Rectal smooth muscle tissue (tissue), 1 donor: ENCODE data around the gene PPP3CA.

Source experiments
- H3K27ac ChIP-seq: one replicate; pipeline ENCODE4 v1.7.0; 2013; ENCODE audit warnings: low read depth, low read length, inconsistent platforms
- H3K27me3 ChIP-seq: one replicate; pipeline ENCODE4 v1.7.0; 2013; ENCODE audit warnings: low read length; ENCODE audit not compliant: control insufficient read depth, insufficient read depth
- H3K36me3 ChIP-seq: one replicate; pipeline ENCODE4 v1.7.0; 2013; ENCODE audit warnings: low read length; ENCODE audit not compliant: control insufficient read depth, insufficient read depth
- H3K4me1 ChIP-seq: one replicate; pipeline ENCODE4 v1.7.0; 2013; ENCODE audit warnings: low read length; ENCODE audit not compliant: control insufficient read depth, insufficient read depth
- H3K4me3 ChIP-seq: one replicate; pipeline ENCODE4 v1.7.0; 2013; ENCODE audit warnings: low read length
- H3K9ac ChIP-seq: one replicate; pipeline ENCODE4 v1.7.0; 2013; ENCODE audit warnings: low read length

The PPP3CA gene

GRCh38 chr4:101294597-101294996 is 52.7 kb downstream of the PPP3CA start:
- Histone ChIP-seq H3K36me3 (no peaks in the 10 kb centered on the region), H3K4me1 (no peaks in the 10 kb centered on the region), H3K9ac (no peak overlapping the region), H3K4me3 (no peak overlapping the region), H3K27me3 (no peaks in the 10 kb centered on the region), H3K27ac (no peak overlapping the region)

- H3K27me3 ChIP-seq = no peaks in the 10 kb centered on the region
- peaks cover 1% of the 10 kb centered on the region for H3K4me1 ChIP-seq
- no peak overlapping the region for H3K4me3 ChIP-seq
- H3K36me3 ChIP-seq = no peaks in the 10 kb centered on the region
- no peak overlapping the region for H3K27ac ChIP-seq
- no peak overlapping the region for H3K9ac ChIP-seq
Measured at GRCh38 chr4:101292901-101293300, 54.4 kb downstream of the PPP3CA start.

- H3K4me1 ChIP-seq = peaks cover 3% of the 10 kb centered on the region
- no peak overlapping the region for H3K9ac ChIP-seq
- no peaks in the 10 kb centered on the region for H3K36me3 ChIP-seq
- no peak overlapping the region for H3K27ac ChIP-seq
- no peaks in the 10 kb centered on the region for H3K27me3 ChIP-seq
- H3K4me3 ChIP-seq = no peak overlapping the region
Measured at GRCh38 chr4:101292214-101292613, 55.1 kb downstream of the PPP3CA start.

GRCh38 chr4:101291198-101291597 is 56.1 kb downstream of the PPP3CA start:
- Histone ChIP-seq H3K36me3 (no peaks in the 10 kb centered on the region), H3K27me3 (no peaks in the 10 kb centered on the region), H3K4me3 (no peak overlapping the region), H3K27ac (no peak overlapping the region), H3K4me1 (peaks cover 3% of the 10 kb centered on the region), H3K9ac (no peak overlapping the region)

GRCh38 chr4:101290654-101291053 is 56.7 kb downstream of the PPP3CA start:
- Histone ChIP-seq H3K4me1 (peaks cover 3% of the 10 kb centered on the region), H3K36me3 (no peaks in the 10 kb centered on the region), H3K27ac (no peak overlapping the region), H3K4me3 (no peak overlapping the region), H3K27me3 (no peaks in the 10 kb centered on the region), H3K9ac (no peak overlapping the region)

- Histone ChIP-seq H3K27ac (no peak overlapping the region), H3K4me1 (peaks cover 8% of the 10 kb centered on the region), H3K27me3 (no peaks in the 10 kb centered on the region), H3K4me3 (no peak overlapping the region), H3K9ac (no peak overlapping the region), H3K36me3 (no peaks in the 10 kb centered on the region)
Measured at GRCh38 chr4:101289306-101289705, 58.0 kb downstream of the PPP3CA start.

- no peaks in the 10 kb centered on the region for H3K36me3 ChIP-seq
- H3K27ac ChIP-seq = no peak overlapping the region
- no peak overlapping the region for H3K4me3 ChIP-seq
- H3K9ac ChIP-seq = no peak overlapping the region
- no peaks in the 10 kb centered on the region for H3K27me3 ChIP-seq
- H3K4me1 ChIP-seq = peaks cover 8% of the 10 kb centered on the region
Measured at GRCh38 chr4:101288365-101289145, 58.8 kb downstream of the PPP3CA start.

GRCh38 chr4:101287324-101287723 is 60.0 kb downstream of the PPP3CA start:
- Histone ChIP-seq H3K27ac (no peak overlapping the region), H3K36me3 (no peaks in the 10 kb centered on the region), H3K4me3 (no peak overlapping the region), H3K27me3 (no peaks in the 10 kb centered on the region), H3K9ac (no peak overlapping the region), H3K4me1 (peaks cover 8% of the 10 kb centered on the region)

GRCh38 chr4:101286663-101287062 is 60.7 kb downstream of the PPP3CA start:
- H3K9ac ChIP-seq = no peak overlapping the region
- H3K4me1 ChIP-seq = peaks cover 8% of the 10 kb centered on the region
- H3K27me3 ChIP-seq = no peaks in the 10 kb centered on the region
- no peaks in the 10 kb centered on the region for H3K36me3 ChIP-seq
- no peak overlapping the region for H3K27ac ChIP-seq
- no peak overlapping the region for H3K4me3 ChIP-seq

GRCh38 chr4:101285985-101286384 is 61.3 kb downstream of the PPP3CA start:
- H3K4me1 ChIP-seq = peaks cover 8% of the 10 kb centered on the region
- H3K9ac ChIP-seq = no peak overlapping the region
- no peak overlapping the region for H3K27ac ChIP-seq

GRCh38 chr4:101284546-101284945 is 62.8 kb downstream of the PPP3CA start:
- Histone ChIP-seq H3K4me1 (peaks cover 8% of the 10 kb centered on the region), H3K27ac (no peak overlapping the region), H3K27me3 (no peaks in the 10 kb centered on the region), H3K4me3 (no peak overlapping the region), H3K9ac (no peak overlapping the region), H3K36me3 (no peaks in the 10 kb centered on the region)

More at GRCh38 chr4:101285985-101286384, 61.3 kb downstream of the PPP3CA start:
- H3K4me3 ChIP-seq = no peak overlapping the region
- no peaks in the 10 kb centered on the region for H3K36me3 ChIP-seq
- no peaks in the 10 kb centered on the region for H3K27me3 ChIP-seq

- Histone ChIP-seq H3K4me1 (peaks cover 8% of the 10 kb centered on the region), H3K27ac (no peak overlapping the region), H3K36me3 (no peaks in the 10 kb centered on the region), H3K9ac (no peak overlapping the region), H3K27me3 (no peaks in the 10 kb centered on the region), H3K4me3 (no peak overlapping the region)
Measured at GRCh38 chr4:101283434-101283833, 63.9 kb downstream of the PPP3CA start.
